ENCODE results near the gene IARS2. TPM values are rescaled to one million over a fixed set of nuclear protein-coding genes. Genes with fewer than 3 reads are reported as not detected.
"Not testable (repeated sequence)": the region's sequence is repeated elsewhere in the genome, so short reads cannot be mapped to it uniquely, and the experiment has no call there.

IARS2 gene
- total RNA-seq, 1 donor = 89.4 TPM

- peak; percentile 96 for DNase-seq (ENCODE audit: low read depth)
- no peak for TF ChIP-seq CTCF (IDR thresholded peaks at IDR 0.05; ENCODE audit: insufficient read depth, low read length)
- H3K4me3 ChIP-seq (ENCODE audit: low read depth, low read length) = peak within 1 kb of the TSS; percentile 97
Measured at GRCh38 chr1:220089650-220090556, 4.0 kb upstream of the IARS2 start, which contains the start of gene BPNT1. Gene BPNT1 (minus strand): TSS chr1:220089788. CDS start chr1:220079846, 9,942 bp downstream.

GRCh38 chr1:220092694-220093093 is 1.2 kb upstream of the IARS2 start:
- H3K4me3 ChIP-seq (ENCODE audit: low read depth, low read length) = no peak overlapping the region

GRCh38 chr1:220093361-220094015 is 444 bp upstream of the IARS2 start:
- no peak for TF ChIP-seq CTCF (IDR thresholded peaks at IDR 0.05; ENCODE audit: insufficient read depth, low read length)
- no peak overlapping the region for H3K4me3 ChIP-seq (ENCODE audit: low read depth, low read length)
- DNase-seq (ENCODE audit: low read depth) = no peak

More at GRCh38 chr1:220092694-220093093, 1.2 kb upstream of the IARS2 start:
- no peak for DNase-seq (ENCODE audit: low read depth)
- TF ChIP-seq CTCF (IDR thresholded peaks at IDR 0.05; ENCODE audit: insufficient read depth, low read length) = no peak

GRCh38 chr1:220099826-220100225 is 5.9 kb downstream of the IARS2 start:
- H3K4me3 ChIP-seq (ENCODE audit: low read depth, low read length) = no peak overlapping the region
- no peak for TF ChIP-seq CTCF (IDR thresholded peaks at IDR 0.05; ENCODE audit: insufficient read depth, low read length)
- DNase-seq (ENCODE audit: low read depth) = no peak

- H3K4me3 ChIP-seq (ENCODE audit: low read depth, low read length); DNase-seq (ENCODE audit: low read depth): not testable (repeated sequence)
Measured at GRCh38 chr1:220110473-220110872, 16.5 kb downstream of the IARS2 start.

GRCh38 chr1:220112600-220112999 is 18.7 kb downstream of the IARS2 start:
- not testable (repeated sequence) for DNase-seq (ENCODE audit: low read depth); H3K4me3 ChIP-seq (ENCODE audit: low read depth, low read length)

- peak; percentile 48 for DNase-seq (ENCODE audit: low read depth)
- peak; percentile 60 for TF ChIP-seq CTCF (IDR thresholded peaks at IDR 0.05; ENCODE audit: insufficient read depth, low read length)
- no peak overlapping the region for H3K4me3 ChIP-seq (ENCODE audit: low read depth, low read length)
Measured at GRCh38 chr1:220113136-220113695, 19.3 kb downstream of the IARS2 start.
